SIG-M5 treated with dmso at 0.1 percent for 504 hours (cell line): ENCODE measurements around the gene UBD.

Experiments
- DNase-seq: peaks from one replicate; lab custom pipeline; 2025; ENCODE audit not compliant: unreplicated experiment; lab: John Stamatoyannopoulos, UW

UBD gene

DNA sequence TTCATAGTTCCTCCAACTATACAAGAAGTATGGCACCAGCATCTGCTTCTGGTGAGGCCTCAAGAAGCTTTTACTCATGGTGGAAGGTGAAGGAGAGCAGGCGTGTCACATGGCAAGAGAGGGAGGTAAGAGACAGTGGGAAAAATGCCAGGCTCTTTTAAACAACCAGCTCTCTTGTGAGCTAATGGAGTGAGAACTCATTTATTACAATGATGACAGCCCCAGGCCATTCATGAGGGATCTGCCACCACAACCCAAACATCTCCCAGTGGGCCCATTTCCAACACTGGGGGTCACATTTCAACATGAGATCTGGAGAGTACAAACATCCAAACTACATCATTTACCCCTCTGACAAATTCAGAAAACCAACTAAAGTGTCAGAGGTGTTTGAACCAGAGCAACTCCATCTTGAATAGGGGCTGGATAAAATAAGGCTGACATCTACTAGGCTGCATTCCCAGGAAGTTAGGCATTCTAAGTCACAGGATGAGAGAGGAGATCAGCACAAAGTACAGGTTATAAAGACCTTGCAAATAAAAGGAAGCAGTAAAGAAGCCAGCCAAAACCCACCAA lies 2.2 kb upstream of the UBD start:
- no peak for DNase-seq

GRCh38 chr6:29561091-29561490 lies 1.6 kb upstream of the UBD start:
- no peak for DNase-seq

- DNase-seq: no peak
These were observed 973 bp downstream of the UBD start for GRCh38 chr6:29558439-29559079.

DNA sequence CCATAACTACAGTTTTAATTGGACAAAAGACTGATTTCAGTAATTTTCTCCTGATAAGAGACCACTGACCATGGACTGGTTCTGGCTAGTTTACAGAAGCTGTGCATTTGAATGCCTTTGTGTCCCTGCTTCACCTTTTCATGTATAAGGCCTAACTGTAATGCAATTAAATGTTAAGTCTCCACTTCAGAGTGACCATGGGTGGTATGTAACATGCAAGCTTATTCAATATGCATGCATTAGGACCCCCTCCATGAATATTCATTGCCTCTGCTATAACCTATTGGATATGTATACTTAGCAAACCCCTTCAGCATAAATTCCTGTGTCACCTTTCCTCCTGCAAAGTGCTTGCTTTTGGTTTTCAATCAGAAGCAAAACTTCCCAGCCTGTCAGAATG lies 2.2 kb downstream of the UBD start:
- DNase-seq: no peak

DNA sequence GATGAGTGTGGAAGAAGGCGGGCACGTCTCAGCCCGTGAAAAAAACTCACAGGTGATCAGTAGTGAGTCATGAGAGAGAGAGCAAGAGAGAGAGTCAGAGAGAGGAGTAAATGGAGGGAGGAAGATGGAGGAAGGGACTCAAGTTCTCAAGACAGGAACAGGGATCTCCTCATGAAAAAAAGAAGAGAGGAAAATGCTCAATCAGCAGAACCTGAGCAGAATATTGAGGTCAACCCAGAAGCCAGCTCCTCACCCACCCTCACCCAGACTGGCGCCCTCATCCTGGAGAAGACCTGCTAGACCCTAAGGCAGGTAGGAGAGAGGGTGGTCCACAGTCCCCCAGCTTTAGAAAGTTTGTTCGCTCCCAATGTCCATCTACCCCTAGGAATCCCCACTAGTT lies 4.8 kb downstream of the UBD start:
- DNase-seq: no peak

DNA sequence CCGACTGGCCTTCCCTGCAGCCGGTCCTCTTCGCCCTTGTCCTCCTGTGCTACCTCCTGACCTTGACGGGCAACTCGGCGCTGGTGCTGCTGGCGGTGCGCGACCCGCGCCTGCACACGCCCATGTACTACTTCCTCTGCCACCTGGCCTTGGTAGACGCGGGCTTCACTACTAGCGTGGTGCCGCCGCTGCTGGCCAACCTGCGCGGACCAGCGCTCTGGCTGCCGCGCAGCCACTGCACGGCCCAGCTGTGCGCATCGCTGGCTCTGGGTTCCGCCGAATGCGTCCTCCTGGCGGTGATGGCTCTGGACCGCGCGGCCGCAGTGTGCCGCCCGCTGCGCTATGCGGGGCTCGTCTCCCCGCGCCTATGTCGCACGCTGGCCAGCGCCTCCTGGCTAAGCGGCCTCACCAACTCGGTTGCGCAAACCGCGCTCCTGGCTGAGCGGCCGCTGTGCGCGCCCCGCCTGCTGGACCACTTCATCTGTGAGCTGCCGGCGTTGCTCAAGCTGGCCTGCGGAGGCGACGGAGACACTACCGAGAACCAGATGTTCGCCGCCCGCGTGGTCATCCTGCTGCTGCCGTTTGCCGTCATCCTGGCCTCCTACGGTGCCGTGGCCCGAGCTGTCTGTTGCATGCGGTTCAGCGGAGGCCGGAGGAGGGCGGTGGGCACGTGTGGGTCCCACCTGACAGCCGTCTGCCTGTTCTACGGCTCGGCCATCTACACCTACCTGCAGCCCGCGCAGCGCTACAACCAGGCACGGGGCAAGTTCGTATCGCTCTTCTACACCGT lies 6.1 kb downstream of the UBD start:
- no peak for DNase-seq

DNA sequence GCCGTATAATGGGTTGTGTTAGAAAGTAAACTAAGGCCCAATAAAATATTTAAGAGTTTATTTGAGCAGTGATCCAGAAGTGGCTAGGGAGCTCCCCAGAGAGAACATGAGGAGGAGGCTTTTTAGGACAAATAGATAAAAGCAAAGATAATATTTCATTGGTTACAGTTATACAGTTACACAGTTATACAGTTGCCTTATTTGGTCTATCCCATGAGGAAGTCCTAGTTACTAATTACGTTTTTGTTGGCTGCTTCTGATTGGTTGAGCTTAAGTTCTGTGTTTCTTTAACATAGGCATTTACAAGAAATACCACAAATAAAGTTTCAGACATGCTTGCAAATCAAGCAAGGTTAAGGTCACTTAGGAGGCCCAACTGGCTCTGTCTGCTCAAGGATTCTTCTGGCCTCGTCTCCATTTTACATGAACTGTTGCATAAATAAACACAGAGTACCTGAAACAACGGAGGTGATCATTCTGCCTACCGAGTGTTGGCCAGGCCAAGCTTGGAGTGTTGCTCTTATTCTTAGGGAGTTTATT lies 7.0 kb downstream of the UBD start:
- DNase-seq: peak; percentile 50

DNA sequence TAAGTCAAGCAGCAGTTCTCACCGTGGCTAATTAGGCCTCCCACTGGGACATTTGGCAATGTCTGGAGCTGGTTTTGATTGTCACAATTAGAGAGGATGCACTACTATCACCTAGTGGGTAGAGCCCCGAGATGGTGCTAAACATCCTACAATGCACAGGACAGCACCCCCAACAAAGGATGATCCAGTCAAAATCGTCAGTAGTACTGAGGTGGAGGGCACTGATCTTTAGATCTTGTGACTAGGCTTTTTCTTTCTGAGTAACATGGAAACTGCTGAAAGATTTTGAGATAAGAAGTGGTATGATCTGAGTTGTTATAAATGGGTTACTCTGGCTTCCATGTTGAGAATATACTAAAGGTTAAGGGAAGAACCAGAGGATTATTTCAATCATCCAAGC lies 12.0 kb downstream of the UBD start:
- DNase-seq: no peak

DNA sequence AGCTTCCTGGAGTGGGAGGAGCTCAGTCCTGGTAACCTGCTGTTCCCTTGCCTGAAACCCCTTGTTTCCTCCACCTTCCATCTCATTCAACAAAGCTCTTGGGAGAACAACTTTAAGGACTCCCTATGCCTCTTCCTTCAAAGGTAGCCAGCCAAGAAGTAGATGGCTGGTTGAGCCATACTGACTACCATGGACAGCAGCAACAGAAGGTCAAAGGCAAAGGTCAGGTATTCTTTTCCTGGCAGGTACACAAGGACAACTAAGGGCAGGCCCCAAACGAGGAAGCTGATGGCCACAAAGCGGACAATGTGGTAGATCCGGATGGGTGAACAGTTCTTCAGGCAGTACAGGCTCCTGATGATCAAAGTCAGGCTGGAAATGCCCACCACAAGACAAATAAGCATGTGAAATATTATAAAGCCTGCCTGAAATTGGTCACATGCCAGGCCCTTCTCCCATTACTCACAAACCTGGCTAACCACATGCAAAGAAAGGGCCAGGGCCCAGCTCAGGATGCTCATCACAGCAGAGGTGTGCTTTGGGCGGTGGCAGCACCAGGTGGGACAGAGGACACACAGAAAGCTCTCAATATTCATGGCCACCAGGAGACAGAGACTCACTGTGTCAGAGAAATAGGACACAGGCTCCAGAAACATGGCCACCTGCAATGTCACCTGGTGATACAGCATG lies 21.7 kb downstream of the UBD start:
- no peak for DNase-seq

GRCh38 chr6:29532320-29532951 lies 27.1 kb downstream of the UBD start:
- no peak for DNase-seq

DNA sequence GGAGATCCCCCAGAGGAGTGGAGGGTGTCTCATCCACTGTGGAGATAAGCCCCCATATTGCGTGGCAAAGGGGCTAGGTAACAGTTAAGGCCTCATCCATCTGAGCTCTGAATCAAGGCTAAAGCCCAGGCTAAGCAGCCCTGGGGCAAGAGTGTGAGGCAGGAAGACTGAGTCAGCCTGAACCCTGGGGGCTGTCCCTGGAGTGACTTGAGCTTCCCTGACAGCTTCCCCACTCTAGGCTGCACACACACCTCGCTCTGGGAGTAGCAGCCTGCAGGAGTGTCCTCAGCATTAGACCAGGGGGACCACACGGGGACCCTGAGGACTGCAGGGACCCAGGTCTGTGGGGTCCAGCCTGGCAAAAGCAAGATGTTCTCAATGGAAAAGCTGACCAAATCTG lies 27.9 kb downstream of the UBD start:
- no peak for DNase-seq

GRCh38 chr6:29530671-29531310 lies 28.7 kb downstream of the UBD start:
- DNase-seq: no peak

GRCh38 chr6:29529956-29530355 lies 29.6 kb downstream of the UBD start:
- no peak for DNase-seq

GRCh38 chr6:29528988-29529560 lies 30.5 kb downstream of the UBD start:
- no peak for DNase-seq

DNA sequence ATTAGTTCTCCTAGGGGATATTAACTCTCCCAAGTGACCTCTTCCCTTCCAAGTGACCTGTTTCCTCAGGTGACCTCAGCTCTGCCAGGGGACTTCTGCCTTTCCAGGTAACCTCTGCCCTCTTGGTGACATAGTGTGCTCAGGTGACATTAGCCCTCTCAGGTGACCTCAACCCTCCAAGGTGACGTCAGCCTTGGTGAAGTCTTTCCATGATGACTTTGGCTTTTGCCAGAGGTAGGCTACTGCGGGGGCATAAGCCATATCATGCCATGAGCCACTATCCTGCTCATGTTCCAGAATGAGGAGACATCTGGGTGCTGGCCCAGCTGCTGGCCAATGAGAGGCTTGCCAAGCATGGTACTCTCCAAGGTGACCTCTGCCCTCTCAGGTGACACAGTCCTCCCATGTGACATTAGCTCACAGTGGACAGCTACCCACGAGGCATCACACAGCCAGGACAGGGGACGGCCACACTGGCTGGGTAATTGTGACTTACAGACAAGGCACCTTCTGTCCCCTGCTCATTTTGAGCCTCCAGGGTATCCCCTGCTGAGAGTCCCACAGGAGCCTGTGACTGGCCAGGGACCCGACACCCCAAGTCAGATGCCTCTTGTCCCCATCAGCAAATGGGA lies 31.1 kb downstream of the UBD start:
- DNase-seq: no peak

- DNase-seq: no peak
These were observed 32.0 kb downstream of the UBD start for GRCh38 chr6:29527564-29527963.

DNA sequence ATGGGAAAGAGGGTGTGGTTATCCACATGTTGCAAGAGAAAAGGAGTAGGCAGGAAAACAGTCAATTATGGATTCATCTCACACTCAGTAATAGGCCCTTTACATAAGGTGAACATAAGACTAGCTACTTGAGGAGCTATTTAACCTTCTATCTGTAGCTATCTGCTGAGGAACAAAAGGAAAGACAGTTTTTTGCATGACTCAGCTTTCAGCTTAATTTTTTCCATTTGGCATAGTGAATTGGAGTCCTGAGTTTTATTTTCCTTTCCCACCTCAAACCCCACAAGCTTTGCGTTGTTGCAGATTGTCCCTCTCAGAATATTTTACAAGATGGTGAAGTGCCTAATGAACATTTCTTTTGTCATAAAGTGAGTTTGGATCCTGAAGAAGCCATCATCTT lies 32.4 kb downstream of the UBD start:
- DNase-seq: no peak

DNA sequence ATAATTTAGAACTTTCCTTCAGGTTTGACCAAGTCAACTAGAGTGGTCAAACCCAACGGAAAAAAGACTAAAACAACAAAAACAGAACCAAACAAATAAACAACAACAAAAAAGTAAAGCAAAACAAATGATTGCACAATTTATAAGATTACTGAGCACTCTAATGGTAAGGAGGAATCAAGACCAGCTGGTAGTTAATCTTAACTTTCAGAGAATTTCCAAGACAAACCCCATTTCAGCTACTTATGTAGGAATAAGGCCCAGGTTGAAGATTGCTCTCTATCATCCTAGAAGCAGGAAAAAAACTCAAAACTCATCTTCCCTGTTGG lies 34.3 kb downstream of the UBD start:
- DNase-seq: no peak

GRCh38 chr6:29524444-29525310 lies 34.9 kb downstream of the UBD start:
- no peak for DNase-seq
